Mucosa of gallbladder (tissue), 1 donor: ENCODE measurements around the gene APOBEC3H. TPM values are rescaled to one million over a fixed set of nuclear protein-coding genes. Genes with fewer than 3 reads are reported as not detected.

ENCODE experiments used
- DNase-seq: peaks from one replicate; pipeline ENCODE4 v3.0.0-alpha.2; 2020; ENCODE audit warnings: low spot score
- total RNA-seq: library from RNA; stranded (reverse); gene quantifications from one replicate; pipeline ENCODE4 v1.2.1, GENCODE V29; 2021
- donor health status: DM: no; HTN: no; CAD: no.

Gene APOBEC3H
- total RNA-seq, 1 donor from 2014 or later, result 1.4 TPM

DNA sequence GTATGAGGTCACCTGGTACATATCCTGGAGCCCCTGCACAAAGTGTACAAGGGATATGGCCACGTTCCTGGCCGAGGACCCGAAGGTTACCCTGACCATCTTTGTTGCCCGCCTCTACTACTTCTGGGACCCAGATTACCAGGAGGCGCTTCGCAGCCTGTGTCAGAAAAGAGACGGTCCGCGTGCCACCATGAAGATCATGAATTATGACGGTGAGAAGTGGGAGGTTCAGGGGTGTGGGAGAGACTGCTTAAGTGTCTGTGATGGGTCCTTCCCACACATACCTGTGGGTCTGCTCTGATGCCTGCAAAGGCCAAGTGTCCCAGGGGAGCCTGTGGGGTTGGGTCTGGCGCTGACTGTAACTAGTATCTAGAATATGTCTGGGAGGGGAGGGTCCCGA lies 16.0 kb upstream of the APOBEC3H start:
- no peak for DNase-seq

DNA sequence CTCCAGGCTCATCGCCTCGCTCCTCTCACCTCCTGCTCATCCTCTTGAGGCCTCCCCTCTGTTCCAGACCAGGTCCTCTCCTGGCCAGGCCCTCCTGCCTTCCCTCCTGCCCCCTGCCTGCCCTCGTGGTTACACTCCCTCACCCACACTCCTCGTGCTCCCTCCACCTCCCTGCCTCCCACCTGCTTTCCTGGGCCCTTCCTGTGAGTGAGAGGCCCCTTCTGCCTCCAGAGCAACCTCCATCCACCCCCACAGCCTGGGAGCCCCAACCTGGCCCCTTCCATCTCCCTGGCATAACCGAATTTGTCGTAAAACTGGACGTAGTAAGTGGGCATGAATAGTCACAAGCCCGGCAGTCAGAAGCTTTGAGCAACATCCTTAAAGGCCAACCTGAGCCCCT lies 15.4 kb upstream of the APOBEC3H start:
- DNase-seq, result no peak

DNA sequence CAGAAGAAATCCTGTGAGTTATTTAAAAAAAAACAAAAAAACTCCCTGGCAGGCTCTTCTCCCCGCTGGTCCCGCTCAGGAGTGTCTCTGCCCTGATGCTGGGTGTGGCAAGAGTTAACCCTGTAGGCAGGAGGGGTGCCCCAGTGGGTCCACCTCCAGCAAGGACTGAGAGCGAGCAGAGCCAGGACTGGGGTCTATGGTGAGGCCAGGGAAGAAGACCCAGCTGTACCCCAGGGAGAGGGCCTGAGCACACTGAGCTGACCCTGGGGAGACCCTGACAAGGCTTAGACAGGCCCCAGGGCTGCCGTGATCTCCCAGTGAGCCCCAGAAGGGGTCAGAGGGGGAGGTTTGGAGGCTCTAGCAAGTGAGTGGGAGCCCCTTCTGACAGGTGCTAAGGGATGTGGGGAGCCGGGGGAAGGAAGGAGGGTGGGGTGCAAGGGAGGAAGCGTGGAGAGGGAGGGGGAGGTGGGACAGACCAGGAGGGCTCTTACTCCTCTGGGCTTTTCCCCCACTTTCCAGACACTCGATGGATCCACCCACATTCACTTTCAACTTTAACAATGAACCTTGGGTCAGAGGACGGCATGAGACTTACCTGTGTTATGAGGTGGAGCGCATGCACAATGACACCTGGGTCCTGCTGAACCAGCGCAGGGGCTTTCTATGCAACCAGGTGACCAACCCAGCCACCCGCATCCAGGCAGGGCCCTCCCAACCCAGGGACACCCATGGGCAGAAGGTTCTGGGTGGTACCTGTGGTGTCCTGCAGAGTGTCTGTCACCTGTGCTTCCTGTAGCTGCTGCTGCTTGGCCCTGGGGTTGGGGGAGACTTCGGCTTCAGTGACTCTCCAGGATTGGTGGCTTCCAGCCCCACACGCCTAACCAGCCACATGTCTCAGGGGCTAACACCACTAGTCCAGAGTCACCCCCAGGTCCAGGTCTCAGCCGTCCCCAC lies 13.6 kb upstream of the APOBEC3H start:
- no peak for DNase-seq

DNA sequence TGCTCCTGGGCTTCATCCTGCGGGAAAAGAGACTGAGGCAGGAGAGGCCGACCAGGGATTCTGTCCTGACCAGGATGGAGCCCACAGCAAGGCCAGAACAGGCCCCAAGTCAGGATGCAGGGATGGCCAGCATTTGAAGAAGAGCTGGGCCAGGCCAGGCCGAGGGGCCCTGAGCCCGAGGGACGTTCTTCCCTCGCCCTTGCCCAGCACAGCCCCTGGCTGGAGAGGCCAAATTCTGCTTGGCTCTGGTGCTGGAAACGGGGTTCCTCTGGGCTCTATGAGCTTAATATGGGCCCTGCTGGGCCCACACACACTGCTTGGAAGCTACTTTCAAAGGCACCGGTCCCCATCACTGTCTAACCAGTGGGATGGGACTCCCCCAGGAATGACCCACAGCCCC lies 12.4 kb upstream of the APOBEC3H start:
- DNase-seq, result no peak

- DNase-seq, result no peak
Measured at GRCh38 chr22:39087098-39087497, 9.9 kb upstream of the APOBEC3H start.

- no peak for DNase-seq
Measured at GRCh38 chr22:39087881-39088684, 9.0 kb upstream of the APOBEC3H start.

GRCh38 chr22:39088685-39089032 lies 8.4 kb upstream of the APOBEC3H start:
- no peak for DNase-seq

DNA sequence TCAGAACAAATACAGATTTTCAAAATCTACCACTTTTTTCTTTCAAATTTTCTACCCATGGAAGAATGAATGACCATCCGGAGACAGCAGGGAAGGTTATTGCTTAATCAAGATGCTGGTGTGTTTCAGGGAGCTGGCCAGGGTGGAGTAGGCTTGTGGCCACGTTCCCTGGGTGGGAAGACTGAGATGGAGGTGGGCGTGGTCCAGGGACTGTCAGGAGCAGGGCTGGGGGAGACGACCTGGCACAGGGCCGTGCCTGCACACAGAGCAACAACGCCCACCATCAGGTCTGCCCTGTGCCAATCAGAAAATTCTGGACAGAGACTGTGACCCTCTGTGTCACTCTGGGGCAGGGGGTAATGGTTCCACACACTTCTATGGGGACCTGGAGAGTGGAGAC lies 7.1 kb upstream of the APOBEC3H start:
- no peak for DNase-seq

GRCh38 chr22:39090426-39091064 lies 6.5 kb upstream of the APOBEC3H start:
- DNase-seq, result peak; percentile 34

GRCh38 chr22:39091126-39092081 lies 5.6 kb upstream of the APOBEC3H start:
- DNase-seq, result no peak

- DNase-seq, result no peak
Measured at GRCh38 chr22:39092111-39092862, 4.8 kb upstream of the APOBEC3H start.

- DNase-seq, result no peak
Measured at GRCh38 chr22:39094717-39095389, 2.2 kb upstream of the APOBEC3H start.

DNA sequence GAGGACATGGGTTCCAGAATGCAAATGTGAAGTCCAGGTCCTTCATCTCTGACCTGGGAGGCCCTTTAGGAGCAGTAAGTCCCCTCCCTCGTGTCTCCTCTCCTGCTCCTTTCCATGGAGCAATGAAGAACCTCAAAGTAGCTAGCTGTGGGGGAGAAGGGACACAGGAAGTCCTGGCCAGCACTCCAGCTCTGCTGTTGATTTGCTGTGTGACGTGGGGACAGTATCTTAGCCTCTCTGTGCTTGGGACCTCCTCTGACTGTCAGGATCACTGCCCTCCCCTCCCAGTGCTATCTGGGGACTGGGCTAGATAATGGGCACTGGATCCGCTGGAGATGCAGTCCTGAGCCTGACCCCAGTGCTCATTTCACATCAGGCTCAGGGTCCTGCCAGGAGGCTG lies 1.1 kb upstream of the APOBEC3H start:
- no peak for DNase-seq

DNA sequence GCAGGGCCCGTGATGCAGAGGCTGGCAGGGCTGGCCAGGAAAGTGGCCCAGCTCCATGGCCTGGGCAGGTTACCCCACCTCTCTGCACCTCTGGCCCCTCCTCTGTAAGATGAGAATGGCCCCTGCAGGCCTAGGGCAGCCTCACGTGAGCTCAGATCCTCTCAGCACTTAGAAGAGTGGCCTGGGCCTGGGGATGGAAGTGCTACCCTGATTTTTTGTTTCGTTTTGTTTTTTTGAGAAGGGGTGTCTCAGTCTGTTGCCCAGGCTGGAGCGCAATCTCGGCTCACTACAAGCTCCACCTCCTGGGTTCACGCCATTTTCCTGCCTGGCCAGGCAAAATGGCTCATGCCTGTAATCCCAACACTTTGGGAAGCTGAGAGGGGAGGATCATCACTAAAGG lies 982 bp downstream of the APOBEC3H start:
- DNase-seq, result no peak

DNA sequence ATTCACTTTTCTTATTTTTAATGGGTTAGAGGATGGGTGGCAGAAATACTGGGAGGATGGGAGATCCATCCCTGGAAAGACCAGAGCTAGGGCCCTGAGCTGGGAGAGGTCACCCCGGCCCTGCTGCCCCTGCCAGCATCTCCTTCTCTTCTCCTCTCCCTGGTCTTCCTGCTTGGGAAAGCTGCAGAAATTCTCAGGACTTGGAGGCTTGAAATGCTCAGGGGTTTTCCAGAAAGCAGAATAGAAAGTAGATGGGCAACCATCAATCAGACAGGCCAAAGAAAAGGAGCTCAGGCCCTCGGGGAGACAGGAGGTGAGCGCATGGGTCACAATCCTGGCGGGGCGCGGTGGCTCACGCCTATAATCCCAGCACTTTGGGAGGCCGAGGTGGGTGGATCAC lies 1.5 kb downstream of the APOBEC3H start:
- DNase-seq, result no peak

DNA sequence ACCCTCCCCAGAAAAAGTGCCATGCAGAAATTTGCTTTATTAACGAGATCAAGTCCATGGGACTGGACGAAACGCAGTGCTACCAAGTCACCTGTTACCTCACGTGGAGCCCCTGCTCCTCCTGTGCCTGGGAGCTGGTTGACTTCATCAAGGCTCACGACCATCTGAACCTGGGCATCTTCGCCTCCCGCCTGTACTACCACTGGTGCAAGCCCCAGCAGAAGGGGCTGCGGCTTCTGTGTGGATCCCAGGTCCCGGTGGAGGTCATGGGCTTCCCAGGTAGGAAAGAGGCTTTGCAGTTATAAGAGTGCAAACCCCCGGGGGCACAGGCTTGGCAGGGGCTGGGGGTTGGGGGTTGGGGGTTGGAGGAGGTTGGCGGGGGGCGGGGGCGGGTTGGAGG lies 4.2 kb downstream of the APOBEC3H start:
- no peak for DNase-seq

DNA sequence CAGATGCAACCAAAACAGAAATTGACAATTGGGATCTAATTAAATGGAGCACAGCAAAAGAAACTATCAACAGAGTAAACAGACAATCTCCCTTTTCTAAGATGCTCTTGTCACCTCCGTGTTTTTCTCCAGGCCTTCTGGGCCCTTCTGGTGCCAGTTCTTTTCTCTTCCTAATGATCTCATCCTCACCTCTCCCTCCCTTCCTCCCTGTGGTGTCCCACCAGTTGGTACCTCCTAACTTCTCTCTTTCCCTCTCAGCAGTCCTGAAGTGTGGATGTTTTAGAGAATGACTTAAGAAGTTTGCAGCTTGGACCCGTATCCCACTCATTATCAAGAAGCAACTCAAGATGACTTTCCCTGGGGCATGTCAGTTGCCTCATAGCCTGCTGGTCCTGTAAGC lies 6.4 kb downstream of the APOBEC3H start:
- no peak for DNase-seq

DNA sequence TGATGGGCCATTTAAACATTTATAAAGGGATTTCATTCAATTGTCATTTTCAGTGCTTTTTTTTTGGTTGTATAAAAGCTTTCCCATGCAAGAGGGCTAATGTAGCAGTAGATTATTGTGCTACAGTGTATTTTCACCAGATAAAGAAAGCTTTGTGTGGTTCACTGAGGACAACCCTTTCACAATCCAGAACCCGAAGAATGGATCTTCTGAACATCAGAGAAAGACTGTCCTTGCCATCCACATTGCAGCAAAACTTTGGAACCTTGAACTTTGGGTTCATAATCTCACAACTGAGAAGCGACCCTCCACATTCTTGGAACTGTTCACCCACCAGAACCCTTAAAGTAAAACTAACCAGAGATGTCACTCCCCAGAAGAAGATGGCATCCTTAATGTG lies 9.3 kb downstream of the APOBEC3H start:
- DNase-seq, result no peak

DNA sequence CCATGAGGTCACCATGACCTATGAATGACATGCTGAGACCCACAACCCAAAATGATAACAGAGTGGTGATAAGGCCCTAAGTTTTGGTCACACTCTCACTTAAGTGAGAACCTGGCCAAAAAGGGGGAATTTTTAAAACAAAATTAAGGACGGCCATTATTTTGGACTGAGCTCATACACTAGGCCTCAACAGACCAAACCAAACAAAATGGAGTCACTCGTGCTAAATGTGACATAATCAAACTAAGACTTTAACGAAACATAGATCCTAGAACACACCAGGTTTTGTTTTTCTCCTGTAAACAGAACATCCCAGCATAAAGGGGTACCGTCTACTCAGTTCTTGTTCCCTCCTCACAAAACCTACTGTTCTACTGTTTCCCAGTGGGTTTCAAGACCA lies 11.4 kb downstream of the APOBEC3H start:
- no peak for DNase-seq

DNA sequence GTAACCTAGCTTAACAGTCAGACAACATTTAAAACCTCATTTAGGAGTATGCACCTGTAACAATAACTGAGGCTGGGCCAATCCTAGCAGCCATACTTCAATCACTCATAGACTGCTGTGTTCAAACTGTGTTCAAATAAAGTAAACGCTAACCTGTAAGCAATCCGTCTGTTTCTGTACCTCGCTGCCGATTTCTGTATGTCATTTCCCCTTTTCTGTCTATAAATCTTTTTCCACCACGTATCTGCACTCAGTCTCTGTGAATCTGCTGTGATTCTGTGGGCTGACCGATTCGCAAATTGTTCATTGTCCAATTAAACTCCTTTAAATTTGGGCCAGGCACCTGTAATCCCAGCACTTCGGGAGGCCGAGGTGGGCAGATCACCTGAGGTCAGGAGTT lies 12.3 kb downstream of the APOBEC3H start:
- DNase-seq, result no peak
